Cardiac septum (tissue), 1 donor: Measurements from ENCODE around the gene ERN1. TPM values are rescaled to one million over a fixed set of nuclear protein-coding genes. Genes with fewer than 3 reads are reported as not detected.

ENCODE experiments used
- DNase-seq: peaks from one replicate; pipeline ENCODE4 v3.0.0-alpha.2; 2020; ENCODE audit warnings: low spot score
- intact Hi-C: fragments of 100-400 bp; cut with DNase I; formaldehyde crosslinking; loops from one replicate; pipeline ENCODE4 v1.14.0; 2022
- total RNA-seq: library from RNA; stranded (reverse); fragmentation: NEBNext Ultra II Directional; extraction: Animal tissue kit (Norgen Biotek cat#: 25700); gene quantifications from one replicate; pipeline ENCODE4 v1.2.1, GENCODE V29; 2021
- donor health status: DM: no; HTN: no; CAD: no.

ERN1 gene
- total RNA-seq, 1 donor from 2014 or later = 6.9 TPM

- no peak for DNase-seq
- intact Hi-C loops = no loop called here
Observed at GRCh38 chr17:64002658-64003525, 127.1 kb downstream of the ERN1 start.

DNA sequence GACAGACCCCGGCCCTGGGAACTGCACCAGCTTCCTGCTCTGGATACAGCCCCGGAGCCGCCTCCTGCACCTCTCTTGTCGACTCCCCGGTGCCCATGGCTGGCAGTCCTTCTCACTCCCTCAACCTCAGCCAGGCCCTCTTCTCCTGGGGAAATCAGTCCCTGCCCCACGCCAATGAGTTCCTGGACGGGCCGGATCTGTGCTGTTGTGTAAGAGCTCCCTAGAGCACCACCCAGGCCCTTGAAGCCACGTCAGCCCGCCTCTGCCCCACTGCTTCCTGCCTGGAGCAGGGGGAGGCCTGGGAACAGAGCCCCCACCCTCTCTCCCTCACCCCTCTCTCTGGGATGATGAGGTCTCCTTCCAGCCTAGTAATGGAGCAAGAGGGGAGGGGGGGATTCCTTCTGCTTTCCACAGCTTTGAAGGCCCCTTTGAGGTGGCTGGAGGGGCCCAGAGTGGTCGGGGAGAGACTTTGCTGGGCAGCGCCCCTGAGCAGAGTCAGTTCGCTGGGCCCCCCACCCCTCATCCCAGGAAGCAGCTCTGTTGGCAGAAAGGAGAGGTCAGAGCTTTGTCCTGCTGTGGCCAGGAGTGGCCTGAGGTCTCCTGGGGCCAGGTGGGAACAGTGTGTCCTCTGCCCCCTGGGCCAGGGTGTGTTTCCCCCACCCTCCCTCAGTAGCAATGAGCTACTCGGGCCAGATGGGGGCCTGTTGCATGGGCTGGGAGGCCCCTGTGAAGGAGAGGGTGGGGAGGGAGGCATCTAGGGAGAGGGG lies 128.0 kb downstream of the ERN1 start:
- DNase-seq = no peak
- intact Hi-C loops = no loop called here

DNA sequence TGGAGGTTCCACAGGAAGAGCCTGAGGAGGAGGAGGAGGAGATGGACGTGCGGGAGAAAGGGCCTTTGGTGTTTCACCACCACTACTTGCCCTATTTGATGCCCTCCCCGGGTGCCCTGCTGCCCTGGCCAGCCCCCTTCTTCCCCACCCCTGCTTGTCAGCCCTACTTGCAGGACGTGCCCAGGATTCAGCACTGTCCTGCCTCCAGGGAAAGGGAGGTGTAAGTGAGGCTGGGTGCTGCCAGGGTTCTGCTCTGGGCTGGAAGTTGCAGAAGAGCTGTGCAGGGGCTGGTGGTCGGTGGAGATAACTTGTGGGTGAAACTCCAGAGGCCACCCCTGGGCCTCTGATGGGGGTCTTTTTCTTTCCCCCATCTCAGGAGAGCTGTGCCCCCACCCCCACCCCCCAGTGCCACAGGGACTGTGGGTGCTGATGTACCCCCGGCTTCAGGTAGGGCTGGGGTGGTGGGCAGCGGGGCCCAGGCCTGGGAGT lies 128.8 kb downstream of the ERN1 start:
- intact Hi-C loops = no loop called here
- DNase-seq = no peak

GRCh38 chr17:63999680-64000531 lies 130.0 kb downstream of the ERN1 start:
- DNase-seq = no peak
- intact Hi-C loops = no loop called here

- intact Hi-C loops = no loop called here
- no peak for DNase-seq
Observed at GRCh38 chr17:63998721-63999679, 130.9 kb downstream of the ERN1 start.

GRCh38 chr17:63998050-63998720 lies 131.8 kb downstream of the ERN1 start, which contains the start of gene PRR29:
TSS of gene PRR29 (plus strand) at chr17:63998351. CDS start at chr17:63998365, 14 bp downstream.
- intact Hi-C loops = no loop called here
- no peak for DNase-seq

- intact Hi-C loops = no loop called here
- DNase-seq = no peak
Observed at GRCh38 chr17:63997341-63998048, 132.4 kb downstream of the ERN1 start.

GRCh38 chr17:63996430-63997182 lies 133.3 kb downstream of the ERN1 start:
- DNase-seq = no peak
- intact Hi-C loops = no loop called here

GRCh38 chr17:63995626-63996025 lies 134.3 kb downstream of the ERN1 start:
- intact Hi-C loops = no loop called here
- DNase-seq = no peak

- DNase-seq = no peak
Observed at GRCh38 chr17:63993368-63993985, 136.5 kb downstream of the ERN1 start.

GRCh38 chr17:63991611-63992010 lies 138.3 kb downstream of the ERN1 start:
- intact Hi-C loops = loop anchor here (2.0 kb wide), 1 partner anchor 73 kb away; the partner anchor contains the start of gene GH1
- no peak for DNase-seq

More at GRCh38 chr17:63993368-63993985, 136.5 kb downstream of the ERN1 start:
- intact Hi-C loops = no loop called here

- intact Hi-C loops = loop anchor here (2.0 to 5.0 kb wide), 2 partner anchors 42 to 71 kb away; partner anchors contain the start of gene GH1
- no peak for DNase-seq
Observed at GRCh38 chr17:63989622-63990345, 140.2 kb downstream of the ERN1 start.
